Thyroid gland (tissue), 4 donors: ENCODE data around the gene GALNTL6. TPM values are rescaled to one million over a fixed set of nuclear protein-coding genes. Genes with fewer than 3 reads are reported as not detected.

Experiments used
- DNase-seq, 2 donors: peaks; one replicate each; pipeline ENCODE4 v3.0.0-alpha.2; 2019
- H3K27ac ChIP-seq, 3 donors: fragments of 200-600 bp; sonication (generic); 1 replicate in 2 of 3; 2 replicates in 1 of 3; pipeline ENCODE4 v1.5.1; 2016 to 2019; ENCODE audit warnings: mild to moderate bottlenecking in 1 of 3, moderate library complexity in 1 of 3
- H3K27me3 ChIP-seq: fragments of 200-600 bp; sonication (generic); one replicate; pipeline ENCODE4 v1.5.1; 2019
- H3K36me3 ChIP-seq, 2 donors: fragments of 200-600 bp; sonication (generic); one replicate each; pipeline ENCODE4 v1.5.1; 2016 to 2019
- H3K4me1 ChIP-seq, 2 donors: fragments of 200-600 bp; sonication (generic); one replicate each; pipeline ENCODE4 v1.5.1; 2017 to 2019
- H3K4me3 ChIP-seq, 3 donors: fragments of 200-600 bp; sonication (generic); replicated peaks in 1 of 3; 1 replicate in 2 of 3; 2 replicates in 1 of 3; pipeline ENCODE4 v1.5.1; 2016; ENCODE audit warnings: mild to moderate bottlenecking in 1 of 3
- H3K9me3 ChIP-seq: fragments of 200-600 bp; sonication (generic); one replicate; pipeline ENCODE4 v1.5.1; 2017
- CTCF ChIP-seq, 6 experiments: fragments of 200-600 bp in 3 of 6; fragments of 450-650 bp in 3 of 6; sonication (generic) in 3 of 6; IDR thresholded peaks; one replicate each; pipeline ENCODE4 v1.5.1; 2016 to 2019; ENCODE audit warnings: antibody characterized with exemption in 6 of 6, mild to moderate bottlenecking in 2 of 6, inconsistent platforms in 1 of 6, moderate library complexity in 1 of 6
- POLR2A ChIP-seq, 2 donors: fragments of 450-650 bp; IDR thresholded peaks; one replicate each; pipeline ENCODE4 v1.6.1; 2017; ENCODE audit warnings: antibody characterized with exemption in 2 of 2, mild to moderate bottlenecking in 2 of 2, moderate library complexity in 1 of 2
- WGBS, 2 donors: methylation state at CpG; one replicate each; pipeline ENCODE4 v1.1.5; 2017; 5-methylcytosine and 5-hydroxymethylcytosine counted together
- intact Hi-C: fragments of 100-400 bp; cut with DNase I; formaldehyde crosslinking; loops from one replicate; pipeline ENCODE4 v1.15.1; 2023
- total RNA-seq, 4 donors: library from RNA; depleted of rRNA; stranded (reverse); fragments of >200 nt; gene quantifications; one replicate each; pipeline ENCODE4 v1.2.3, GENCODE V29; 2016

The GALNTL6 gene
- total RNA-seq, 4 donors from 2014 or later: not detected

GRCh38 chr4:171948038-171948437 lies 134.8 kb downstream of the GALNTL6 start:
- no peaks in the 10 kb centered on the region for H3K9me3 ChIP-seq
- DNase-seq: no peak
- no peaks in the 10 kb centered on the region for H3K4me1 ChIP-seq
- H3K27me3 ChIP-seq: no peaks in the 10 kb centered on the region
- H3K27ac ChIP-seq: no peak overlapping the region
- H3K4me3 ChIP-seq: no peak overlapping the region
- intact Hi-C loops: no loop called here
- H3K36me3 ChIP-seq: no peaks in the 10 kb centered on the region
- TF ChIP-seq POLR2A (IDR thresholded peaks at IDR 0.05) (no peak), CTCF (IDR thresholded peaks at IDR 0.05) (no peak)
- 90 to 93% methylated on average over 2 of the region's 2 CpGs for WGBS, 2 donors

DNA sequence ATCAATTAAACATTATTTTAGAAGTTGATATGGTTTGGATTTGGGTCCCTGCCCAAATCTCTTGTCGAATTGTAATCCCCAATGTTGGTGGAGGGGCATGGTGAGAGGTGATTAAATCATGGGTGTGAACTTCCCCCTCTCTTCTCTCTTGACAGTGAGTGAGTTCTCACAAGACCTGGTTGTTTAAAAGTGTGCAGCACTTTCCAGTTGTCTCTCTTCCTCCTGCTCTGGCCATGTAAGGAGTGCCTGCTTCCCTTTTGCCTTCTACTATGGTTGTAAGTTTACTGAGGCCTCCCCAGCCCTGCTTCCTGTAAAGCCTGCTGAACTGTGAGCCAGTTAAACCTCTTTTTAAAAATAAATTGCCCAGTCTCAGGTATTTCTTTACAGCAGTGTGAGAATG lies 141.4 kb downstream of the GALNTL6 start:
- no peak overlapping the region for H3K4me3 ChIP-seq
- no peak for TF ChIP-seq CTCF (IDR thresholded peaks at IDR 0.05)
- no peak for TF ChIP-seq POLR2A (IDR thresholded peaks at IDR 0.05)
- H3K27ac ChIP-seq: no peak overlapping the region
- 34 to 67% methylated on average over 1 of the region's 1 CpG for WGBS, 2 donors
- no peaks in the 10 kb centered on the region for H3K27me3 ChIP-seq
- no peak for DNase-seq
- no peaks in the 10 kb centered on the region for H3K9me3 ChIP-seq
- no peaks in the 10 kb centered on the region for H3K36me3 ChIP-seq
- no peaks in the 10 kb centered on the region for H3K4me1 ChIP-seq
- intact Hi-C loops: no loop called here

DNA sequence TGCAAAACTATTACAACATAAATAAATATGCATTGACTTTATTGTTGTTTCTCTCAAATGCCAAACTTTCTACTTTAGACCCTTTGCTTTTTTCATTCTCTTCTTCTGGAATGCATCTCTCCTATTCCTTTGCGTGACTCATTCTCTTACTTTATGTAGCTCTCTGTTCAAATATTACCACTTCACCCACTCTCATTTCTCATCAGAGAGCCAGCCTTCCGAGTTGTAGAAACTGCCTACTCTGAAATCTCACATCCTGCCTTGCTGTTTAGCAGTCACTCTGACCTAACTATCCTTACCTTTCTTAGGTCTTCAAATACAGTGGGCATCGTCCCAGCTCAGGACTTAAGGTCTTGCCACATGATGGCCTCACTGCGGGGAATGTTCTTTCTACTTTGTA lies 143.5 kb downstream of the GALNTL6 start:
- 85 to 88% methylated on average over 4 of the region's 4 CpGs for WGBS, 2 donors
- intact Hi-C loops: no loop called here

GRCh38 chr4:171962110-171962509 lies 148.9 kb downstream of the GALNTL6 start:
- H3K4me3 ChIP-seq: no peak overlapping the region
- no peaks in the 10 kb centered on the region for H3K9me3 ChIP-seq
- H3K27me3 ChIP-seq: no peaks in the 10 kb centered on the region
- 82% methylated on average over 5 of the region's 5 CpGs for WGBS, 2 donors
- no peak for DNase-seq
- no peaks in the 10 kb centered on the region for H3K4me1 ChIP-seq
- intact Hi-C loops: no loop called here
- H3K36me3 ChIP-seq: no peaks in the 10 kb centered on the region
- H3K27ac ChIP-seq: no peak overlapping the region
- no peak for TF ChIP-seq CTCF (IDR thresholded peaks at IDR 0.05)
- no peak for TF ChIP-seq POLR2A (IDR thresholded peaks at IDR 0.05)

More for the DNA sequence above, 143.5 kb downstream of the GALNTL6 start:
- TF ChIP-seq POLR2A (IDR thresholded peaks at IDR 0.05) (no peak), CTCF (IDR thresholded peaks at IDR 0.05) (no peak)
- no peak for DNase-seq
- H3K9me3 ChIP-seq: no peaks in the 10 kb centered on the region
- H3K36me3 ChIP-seq: no peaks in the 10 kb centered on the region
- H3K27me3 ChIP-seq: no peaks in the 10 kb centered on the region
- no peaks in the 10 kb centered on the region for H3K4me1 ChIP-seq
- no peak overlapping the region for H3K4me3 ChIP-seq
- H3K27ac ChIP-seq: no peak overlapping the region

DNA sequence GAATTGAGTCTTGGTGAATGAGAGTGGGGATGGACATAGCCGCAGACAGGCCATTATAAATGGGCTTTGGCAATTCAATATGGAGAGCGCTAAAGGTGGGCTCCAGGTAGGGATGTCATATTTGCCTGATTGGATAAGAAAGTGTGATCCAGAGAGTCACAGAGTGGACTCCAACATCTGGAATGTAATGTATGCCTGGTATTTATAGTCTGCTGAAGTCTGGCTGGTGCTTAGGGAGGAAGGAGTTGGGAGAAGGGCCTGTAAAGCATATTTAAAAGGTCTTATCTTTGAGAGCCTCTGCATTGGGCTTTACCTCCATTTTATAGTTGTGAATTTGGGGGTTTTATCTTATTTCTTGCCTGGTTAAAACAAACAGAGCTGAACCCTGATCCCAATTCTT lies 153.2 kb downstream of the GALNTL6 start:
- Histone ChIP-seq H3K9me3 (no peaks in the 10 kb centered on the region), H3K4me1 (no peaks in the 10 kb centered on the region), H3K36me3 (no peaks in the 10 kb centered on the region), H3K4me3 (no peak overlapping the region), H3K27me3 (no peaks in the 10 kb centered on the region), H3K27ac (no peak overlapping the region)
- DNase-seq: no peak
- WGBS, 2 donors: 49 to 50% methylated on average over 2 of the region's 2 CpGs
- TF ChIP-seq CTCF (IDR thresholded peaks at IDR 0.05) (no peak), POLR2A (IDR thresholded peaks at IDR 0.05) (no peak)
- intact Hi-C loops: no loop called here
